K562 (cell line): ENCODE results near the gene CCDC85B. TPM values are rescaled to one million over a fixed set of nuclear protein-coding genes. Genes with fewer than 3 reads are reported as not detected.
A peak's percentile ranks its signal among the peaks of the same experiment; 100 is the strongest.

ENCODE experiments used
- GATAD2B ChIP-seq: fragments of 450-650 bp; IDR thresholded peaks from 2 replicates; pipeline ENCODE4 v1.6.1; 2017; ENCODE audit warnings: mild to moderate bottlenecking, borderline replicate concordance
- KAT8 ChIP-seq: fragments of 450-650 bp; IDR thresholded peaks from 2 replicates; pipeline ENCODE4 v1.6.1; 2016; ENCODE audit warnings: low read depth, mild to moderate bottlenecking
- RBFOX2 ChIP-seq: fragments of 200-400 bp; formaldehyde crosslinking; IDR thresholded peaks from 2 replicates; pipeline ENCODE4 v1.6.1; 2017; ENCODE audit warnings: low read depth, mild to moderate bottlenecking, low read length, moderate library complexity
- RBM25 ChIP-seq: fragments of 200-400 bp; formaldehyde crosslinking; IDR thresholded peaks from 2 replicates; pipeline ENCODE4 v1.6.1; 2018; ENCODE audit warnings: low read length, low read depth, moderate library complexity; ENCODE audit not compliant: severe bottlenecking
- SAFB ChIP-seq: fragments of 200-400 bp; formaldehyde crosslinking; IDR thresholded peaks from 2 replicates; pipeline ENCODE4 v1.6.1; 2017; ENCODE audit warnings: low read depth, low read length, borderline replicate concordance
- TBL1XR1 ChIP-seq, 2 experiments: IDR thresholded peaks; 2 replicates each; pipeline ENCODE4 v1.6.1; 2012; ENCODE audit warnings: improper control_type of control experiment in 2 of 2, low read length in 2 of 2, mild to moderate bottlenecking in 1 of 2
- TEAD1 ChIP-seq, 2 experiments: fragments of 450-650 bp in 1 of 2; sonication (generic) in 1 of 2; formaldehyde crosslinking; IDR thresholded peaks; 2 replicates each; pipeline versions ENCODE4 v1.4.0 to v1.8.0; 2020 to 2022; ENCODE audit warnings: mild to moderate bottlenecking in 2 of 2, missing genetic modification reagents in 1 of 2
- ZC3H4 ChIP-seq: sonication (generic); formaldehyde crosslinking; IDR thresholded peaks from 2 replicates; pipeline ENCODE4 v1.9.0; 2021; ENCODE audit warnings: missing genetic modification reagents, borderline replicate concordance
- ZFPM2 ChIP-seq: fragments of 250-450 bp; sonication (Bioruptor Pico); IDR thresholded peaks from 2 replicates; pipeline ENCODE4 v1.5.1; 2022; ENCODE audit warnings: mild to moderate bottlenecking
- ZFX ChIP-seq: sonication (generic); formaldehyde crosslinking; IDR thresholded peaks from 2 replicates; pipeline ENCODE4 v1.8.0; 2022; ENCODE audit warnings: mild to moderate bottlenecking, missing genetic modification reagents, moderate library complexity
- ZNF140 ChIP-seq: fragments of 250-450 bp; sonication (Bioruptor Pico); IDR thresholded peaks from 2 replicates; pipeline ENCODE4 v1.8.0; 2021; ENCODE audit warnings: moderate library complexity, mild to moderate bottlenecking, inconsistent platforms
- ZNF197 ChIP-seq: fragments of 200-800 bp; sonication (Bioruptor generic); IDR thresholded peaks from 2 replicates; pipeline ENCODE4 v1.6.1; 2016; ENCODE audit warnings: low read depth, missing genetic modification characterization, missing compliant biosample characterization
- polyA plus RNA-seq, 8 experiments: library from polyadenylated mRNA; depleted of rRNA in 4 of 8; stranded (reverse) in 5 of 8; unstranded in 3 of 8; fragments of >200 nt; fragmentation: Nextera tagmentation in 2 of 8; fragmentation: Illumina TruSeq in 1 of 8; extraction: Ambion mirVana in 2 of 8; extraction: Trizol in 1 of 8; gene quantifications; 2 replicates each; pipeline versions ENCODE4 v1.2.1 to v1.2.3, GENCODE V29; 2011 to 2014; ENCODE audit warnings: inconsistent platforms in 1 of 8, missing spikeins in 1 of 8
- total RNA-seq, 7 experiments: library from RNA; depleted of rRNA in 6 of 7; stranded (reverse); fragments of >200 nt in 6 of 7; fragmentation: Illumina TruSeq in 2 of 7; extraction: Trizol in 2 of 7; gene quantifications; 2 replicates each; pipeline versions ENCODE4 v1.2.1 to v1.2.3, GENCODE V29; 2011 to 2021; ENCODE audit warnings: low replicate concordance in 1 of 7
- TF ChIP-seq, protein P1 (sequence below): sonication (generic); formaldehyde crosslinking; IDR thresholded peaks from 2 replicates; pipeline ENCODE4 v1.8.0; 2023; ENCODE audit warnings: mild to moderate bottlenecking, missing genetic modification reagents
- TF ChIP-seq, protein P2 (sequence below): fragments of 250-450 bp; sonication (Bioruptor Pico); IDR thresholded peaks from 2 replicates; pipeline ENCODE4 v1.5.0; 2022; ENCODE audit warnings: mild to moderate bottlenecking
- TF ChIP-seq, protein P3 (sequence below), 2 experiments: fragments of 450-650 bp; conservative IDR thresholded peaks; 2 replicates each; pipeline ENCODE4 v1.6.1; 2017; ENCODE audit warnings: mild to moderate bottlenecking in 2 of 2, moderate library complexity in 2 of 2
- TF ChIP-seq, protein P4 (sequence below): fragments of 450-650 bp; formaldehyde crosslinking; IDR thresholded peaks from 2 replicates; pipeline ENCODE4 v1.4.0; 2020; ENCODE audit warnings: mild to moderate bottlenecking
- TF ChIP-seq, protein P5 (sequence below), 2 experiments: IDR thresholded peaks; 2 replicates each; pipeline ENCODE4 v1.6.1; 2011; ENCODE audit warnings: borderline replicate concordance in 1 of 2, control low read depth in 1 of 2, low read depth in 1 of 2, low read length in 1 of 2, mild to moderate bottlenecking in 1 of 2, mixed read lengths in 1 of 2, moderate library complexity in 1 of 2; ENCODE audit not compliant: insufficient read depth in 1 of 2, insufficient read length in 1 of 2, poor library complexity in 1 of 2, severe bottlenecking in 1 of 2; ENCODE audit errors: extremely low read depth in 1 of 2

The CCDC85B gene
- total and polyA plus RNA-seq, 9 of the 15 experiments (the other 6 are each of a cell fraction or from before 2014, with no cell fraction given), result 0.14 to 138 (median 6.2) TPM

DNA sequence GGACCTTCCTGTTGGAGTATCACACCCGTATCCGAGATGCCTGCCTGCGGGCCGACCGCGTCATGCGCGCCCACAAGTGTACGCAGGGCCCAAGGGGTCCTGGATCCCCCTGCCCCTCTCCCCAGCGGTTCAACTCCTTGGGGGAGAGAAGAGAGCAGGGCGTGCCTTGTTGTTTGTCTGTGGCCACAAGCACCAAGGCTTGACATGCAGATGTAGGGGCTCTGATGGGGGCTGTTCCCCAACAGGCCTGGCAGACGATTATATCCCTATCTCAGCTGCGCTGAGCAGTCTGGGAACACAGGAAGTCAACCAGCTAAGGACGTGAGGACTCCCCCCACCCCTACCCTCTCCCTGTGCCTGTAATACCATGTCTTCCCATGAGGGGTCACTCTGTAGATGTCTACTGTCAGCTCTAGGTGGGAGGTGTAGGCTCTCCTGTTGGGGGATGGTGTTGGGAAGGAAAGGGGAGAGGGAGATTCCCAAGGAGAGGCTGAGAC is 39.3 kb upstream of the CCDC85B start (continued):
- TF ChIP-seq, protein P1, sequence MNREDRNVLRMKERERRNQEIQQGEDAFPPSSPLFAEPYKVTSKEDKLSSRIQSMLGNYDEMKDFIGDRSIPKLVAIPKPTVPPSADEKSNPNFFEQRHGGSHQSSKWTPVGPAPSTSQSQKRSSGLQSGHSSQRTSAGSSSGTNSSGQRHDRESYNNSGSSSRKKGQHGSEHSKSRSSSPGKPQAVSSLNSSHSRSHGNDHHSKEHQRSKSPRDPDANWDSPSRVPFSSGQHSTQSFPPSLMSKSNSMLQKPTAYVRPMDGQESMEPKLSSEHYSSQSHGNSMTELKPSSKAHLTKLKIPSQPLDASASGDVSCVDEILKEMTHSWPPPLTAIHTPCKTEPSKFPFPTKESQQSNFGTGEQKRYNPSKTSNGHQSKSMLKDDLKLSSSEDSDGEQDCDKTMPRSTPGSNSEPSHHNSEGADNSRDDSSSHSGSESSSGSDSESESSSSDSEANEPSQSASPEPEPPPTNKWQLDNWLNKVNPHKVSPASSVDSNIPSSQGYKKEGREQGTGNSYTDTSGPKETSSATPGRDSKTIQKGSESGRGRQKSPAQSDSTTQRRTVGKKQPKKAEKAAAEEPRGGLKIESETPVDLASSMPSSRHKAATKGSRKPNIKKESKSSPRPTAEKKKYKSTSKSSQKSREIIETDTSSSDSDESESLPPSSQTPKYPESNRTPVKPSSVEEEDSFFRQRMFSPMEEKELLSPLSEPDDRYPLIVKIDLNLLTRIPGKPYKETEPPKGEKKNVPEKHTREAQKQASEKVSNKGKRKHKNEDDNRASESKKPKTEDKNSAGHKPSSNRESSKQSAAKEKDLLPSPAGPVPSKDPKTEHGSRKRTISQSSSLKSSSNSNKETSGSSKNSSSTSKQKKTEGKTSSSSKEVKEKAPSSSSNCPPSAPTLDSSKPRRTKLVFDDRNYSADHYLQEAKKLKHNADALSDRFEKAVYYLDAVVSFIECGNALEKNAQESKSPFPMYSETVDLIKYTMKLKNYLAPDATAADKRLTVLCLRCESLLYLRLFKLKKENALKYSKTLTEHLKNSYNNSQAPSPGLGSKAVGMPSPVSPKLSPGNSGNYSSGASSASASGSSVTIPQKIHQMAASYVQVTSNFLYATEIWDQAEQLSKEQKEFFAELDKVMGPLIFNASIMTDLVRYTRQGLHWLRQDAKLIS (CRISPR knock-in tag), result no peak
- TF ChIP-seq TBL1XR1 (IDR thresholded peaks at IDR 0.05; ENCODE audit: low read length in 2 of 2) (no peak), ZFPM2 (no peak), ZFX (CRISPR knock-in tag) (no peak), KAT8 (no peak), GATAD2B (no peak), RBFOX2 (0 out of 2 replicates have a peak, but pooled peaks have one; percentile 14), ZC3H4 (CRISPR knock-in tag) (no peak), RBM25 (no peak), TEAD1 (CRISPR knock-in tag; IDR thresholded peaks at IDR 0.05) (no peak), ZNF197 (CRISPR knock-in tag) (no peak), ZNF140 (CRISPR knock-in tag) (no peak), SAFB (no peak)
- TF ChIP-seq, protein P2, sequence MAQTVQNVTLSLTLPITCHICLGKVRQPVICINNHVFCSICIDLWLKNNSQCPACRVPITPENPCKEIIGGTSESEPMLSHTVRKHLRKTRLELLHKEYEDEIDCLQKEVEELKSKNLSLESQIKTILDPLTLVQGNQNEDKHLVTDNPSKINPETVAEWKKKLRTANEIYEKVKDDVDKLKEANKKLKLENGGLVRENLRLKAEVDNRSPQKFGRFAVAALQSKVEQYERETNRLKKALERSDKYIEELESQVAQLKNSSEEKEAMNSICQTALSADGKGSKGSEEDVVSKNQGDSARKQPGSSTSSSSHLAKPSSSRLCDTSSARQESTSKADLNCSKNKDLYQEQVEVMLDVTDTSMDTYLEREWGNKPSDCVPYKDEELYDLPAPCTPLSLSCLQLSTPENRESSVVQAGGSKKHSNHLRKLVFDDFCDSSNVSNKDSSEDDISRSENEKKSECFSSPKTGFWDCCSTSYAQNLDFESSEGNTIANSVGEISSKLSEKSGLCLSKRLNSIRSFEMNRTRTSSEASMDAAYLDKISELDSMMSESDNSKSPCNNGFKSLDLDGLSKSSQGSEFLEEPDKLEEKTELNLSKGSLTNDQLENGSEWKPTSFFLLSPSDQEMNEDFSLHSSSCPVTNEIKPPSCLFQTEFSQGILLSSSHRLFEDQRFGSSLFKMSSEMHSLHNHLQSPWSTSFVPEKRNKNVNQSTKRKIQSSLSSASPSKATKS, result no peak
- TF ChIP-seq, protein P3, sequence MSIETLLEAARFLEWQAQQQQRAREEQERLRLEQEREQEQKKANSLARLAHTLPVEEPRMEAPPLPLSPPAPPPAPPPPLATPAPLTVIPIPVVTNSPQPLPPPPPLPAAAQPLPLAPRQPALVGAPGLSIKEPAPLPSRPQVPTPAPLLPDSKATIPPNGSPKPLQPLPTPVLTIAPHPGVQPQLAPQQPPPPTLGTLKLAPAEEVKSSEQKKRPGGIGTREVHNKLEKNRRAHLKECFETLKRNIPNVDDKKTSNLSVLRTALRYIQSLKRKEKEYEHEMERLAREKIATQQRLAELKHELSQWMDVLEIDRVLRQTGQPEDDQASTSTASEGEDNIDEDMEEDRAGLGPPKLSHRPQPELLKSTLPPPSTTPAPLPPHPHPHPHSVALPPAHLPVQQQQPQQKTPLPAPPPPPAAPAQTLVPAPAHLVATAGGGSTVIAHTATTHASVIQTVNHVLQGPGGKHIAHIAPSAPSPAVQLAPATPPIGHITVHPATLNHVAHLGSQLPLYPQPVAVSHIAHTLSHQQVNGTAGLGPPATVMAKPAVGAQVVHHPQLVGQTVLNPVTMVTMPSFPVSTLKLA (conservative IDR thresholded peaks at IDR 0.05), result no peak
- TF ChIP-seq, protein P4, sequence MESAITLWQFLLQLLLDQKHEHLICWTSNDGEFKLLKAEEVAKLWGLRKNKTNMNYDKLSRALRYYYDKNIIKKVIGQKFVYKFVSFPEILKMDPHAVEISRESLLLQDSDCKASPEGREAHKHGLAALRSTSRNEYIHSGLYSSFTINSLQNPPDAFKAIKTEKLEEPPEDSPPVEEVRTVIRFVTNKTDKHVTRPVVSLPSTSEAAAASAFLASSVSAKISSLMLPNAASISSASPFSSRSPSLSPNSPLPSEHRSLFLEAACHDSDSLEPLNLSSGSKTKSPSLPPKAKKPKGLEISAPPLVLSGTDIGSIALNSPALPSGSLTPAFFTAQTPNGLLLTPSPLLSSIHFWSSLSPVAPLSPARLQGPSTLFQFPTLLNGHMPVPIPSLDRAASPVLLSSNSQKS (CRISPR knock-in tag), result no peak
- TF ChIP-seq, protein P5, sequence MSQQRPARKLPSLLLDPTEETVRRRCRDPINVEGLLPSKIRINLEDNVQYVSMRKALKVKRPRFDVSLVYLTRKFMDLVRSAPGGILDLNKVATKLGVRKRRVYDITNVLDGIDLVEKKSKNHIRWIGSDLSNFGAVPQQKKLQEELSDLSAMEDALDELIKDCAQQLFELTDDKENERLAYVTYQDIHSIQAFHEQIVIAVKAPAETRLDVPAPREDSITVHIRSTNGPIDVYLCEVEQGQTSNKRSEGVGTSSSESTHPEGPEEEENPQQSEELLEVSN (IDR thresholded peaks at IDR 0.05; ENCODE audit: borderline replicate concordance in 1 of 2, extremely low read depth in 1 of 2, insufficient read depth in 1 of 2, insufficient read length in 1 of 2, low read depth in 1 of 2, low read length in 1 of 2, poor library complexity in 1 of 2, severe bottlenecking in 1 of 2), result no peak
